Left cardiac atrium (tissue), 4 donors: ENCODE results near the gene RS1. TPM values are rescaled to one million over a fixed set of nuclear protein-coding genes. Genes with fewer than 3 reads are reported as not detected.

Experiments
- ATAC-seq, 2 donors: fragments of 200-7000 bp; cut with Tn5 transposase; one replicate each; pipeline ENCODE4 v1.9.1; 2020; ENCODE audit warnings: mild to moderate bottlenecking in 2 of 2, moderate library complexity in 2 of 2
- DNase-seq: peaks from one replicate; pipeline ENCODE4 v3.0.0-alpha.2; 2020
- intact Hi-C, 2 donors: fragments of 100-400 bp; cut with DNase I; formaldehyde crosslinking; loops; one replicate each; pipeline versions ENCODE4 v1.14.1 to v1.15.1; 2022 to 2023
- total RNA-seq, 2 donors: library from RNA; stranded (reverse); fragmentation: NEBNext Ultra II Directional; extraction: Animal tissue kit (Norgen Biotek cat#: 25700); gene quantifications; one replicate each; pipeline ENCODE4 v1.2.1, GENCODE V29; 2021
- donor health status: DM: no; HTN: yes; CAD: no.
- donor health status: DM: no; HTN: yes; CAD: no; lungs with severe emphysema.
- donor health status: DM: yes; HTN: yes; CAD: no.
- donor health status: Dilated cardiomyopathy.

RS1 gene
- total RNA-seq, 2 donors from 2014 or later = not detected

- intact Hi-C loops = no loop called here
- DNase-seq = no peak
- ATAC-seq = no peak
Observed at GRCh38 chrX:18619288-18619687, 52.6 kb downstream of the RS1 start.

GRCh38 chrX:18617407-18617750, 54.5 kb downstream of the RS1 start:
- intact Hi-C loops = no loop called here
- DNase-seq (no peak), ATAC-seq (no peak)

DNA sequence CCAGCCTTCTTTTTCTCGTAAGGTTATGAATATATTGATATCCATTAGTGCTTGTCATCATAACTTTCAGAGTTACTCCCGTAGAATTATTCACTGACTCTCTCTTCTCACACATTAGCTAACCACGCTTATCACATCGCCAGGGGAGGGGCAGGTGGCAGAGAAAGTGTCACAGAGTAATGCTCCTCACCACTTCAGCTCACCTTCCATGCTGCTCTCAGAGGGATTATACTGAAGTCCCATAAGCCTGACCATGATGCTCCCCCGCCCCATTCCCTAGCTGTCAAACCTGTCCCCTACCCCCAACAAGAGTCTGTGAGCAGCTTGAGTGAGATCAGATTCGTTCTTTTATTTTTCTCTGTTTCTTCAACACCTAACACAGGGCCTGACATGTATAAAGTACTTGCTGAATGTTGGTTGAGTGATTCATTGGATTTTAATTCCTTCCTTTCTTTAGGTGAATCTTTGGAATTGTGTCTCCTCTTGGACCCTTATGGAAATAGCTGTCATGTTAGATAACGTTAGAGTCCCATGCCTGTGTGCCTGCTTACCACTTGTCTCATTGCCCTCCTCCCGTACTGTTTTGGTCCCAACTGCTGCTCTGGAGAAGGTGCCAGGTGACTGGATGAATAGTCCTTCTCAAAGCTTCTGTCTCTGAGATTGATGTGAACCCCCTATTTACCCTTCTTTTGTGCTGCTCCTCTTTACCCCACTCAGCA, 55.1 kb downstream of the RS1 start:
- DNase-seq (no peak), ATAC-seq (no peak)
- intact Hi-C loops = no loop called here

- DNase-seq (no peak), ATAC-seq (no peak)
- intact Hi-C loops = no loop called here
Observed at GRCh38 chrX:18613930-18614639, 57.8 kb downstream of the RS1 start.

- no peak for DNase-seq
- intact Hi-C loops = no loop called here
- ATAC-seq = no peak
Observed at GRCh38 chrX:18607966-18608365, 63.9 kb downstream of the RS1 start.

DNA sequence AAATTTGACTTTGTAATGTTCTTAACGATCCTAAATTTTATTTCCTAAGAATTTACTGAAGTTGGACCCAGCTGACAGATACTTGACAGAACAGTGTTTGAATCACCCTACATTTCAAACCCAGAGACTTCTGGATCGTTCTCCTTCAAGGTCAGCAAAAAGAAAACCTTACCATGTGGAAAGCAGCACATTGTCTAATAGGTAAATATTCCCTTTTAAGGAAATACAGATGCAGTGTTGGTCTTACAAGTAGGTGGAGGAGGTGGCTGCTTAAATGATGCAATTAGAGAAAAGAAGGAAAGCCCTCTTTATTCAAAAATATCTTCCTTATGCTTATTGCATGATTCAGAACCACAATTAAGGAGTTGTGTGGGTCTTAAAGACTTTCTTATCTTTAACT, 73.5 kb downstream of the RS1 start:
- intact Hi-C loops = loop anchor here in 1 of 2 donors (10.0 kb wide), 1 partner anchor 174 kb away; the partner anchor contains the start of gene CDKL5
- no peak for DNase-seq
- ATAC-seq = no peak

DNA sequence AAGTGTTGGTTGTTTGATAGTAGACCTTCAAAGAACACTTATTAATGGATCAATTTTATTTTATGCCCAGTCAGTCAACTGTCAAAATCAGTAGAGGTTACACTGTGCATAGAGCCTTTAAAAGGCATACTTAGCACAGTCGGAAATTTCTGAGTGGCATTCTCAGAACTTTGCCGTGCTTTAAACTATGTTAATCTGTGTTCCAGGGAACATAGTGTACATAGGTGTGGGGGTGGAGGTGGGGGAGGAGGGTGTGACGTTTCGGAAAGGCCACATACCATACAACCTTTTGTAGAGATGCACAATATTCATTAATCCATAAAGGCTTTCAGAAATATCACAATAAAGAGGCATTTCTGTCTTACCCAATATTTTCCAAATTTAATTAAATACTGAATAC, 75.8 kb downstream of the RS1 start:
- DNase-seq (no peak), ATAC-seq (no peak)
- intact Hi-C loops = loop anchor here in 1 of 2 donors (10.0 kb wide), 1 partner anchor 171 kb away; the partner anchor contains the start of gene CDKL5

DNA sequence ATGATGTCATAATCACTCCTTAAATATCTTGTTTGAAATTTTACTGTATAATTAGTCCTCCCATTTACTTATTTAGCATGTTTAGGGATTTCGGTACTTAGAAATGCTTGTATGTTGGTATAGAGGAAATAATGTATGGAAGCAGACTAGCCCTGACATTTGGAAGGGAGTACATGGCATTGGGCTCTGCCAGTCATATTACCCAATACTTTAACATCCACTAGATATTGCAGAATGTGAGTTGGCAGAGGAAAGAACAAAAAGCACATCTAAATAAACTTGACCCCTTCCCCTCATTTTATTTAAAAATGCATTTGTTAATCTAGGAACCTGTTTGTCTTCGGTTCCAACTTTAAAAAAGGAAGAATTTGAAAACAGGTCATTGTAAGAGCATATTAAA, 77.8 kb downstream of the RS1 start:
- ATAC-seq = no peak
- DNase-seq = no peak
- intact Hi-C loops = loop anchor here in 1 of 2 donors (10.0 kb wide), 1 partner anchor 169 kb away; the partner anchor contains the start of gene CDKL5

DNA sequence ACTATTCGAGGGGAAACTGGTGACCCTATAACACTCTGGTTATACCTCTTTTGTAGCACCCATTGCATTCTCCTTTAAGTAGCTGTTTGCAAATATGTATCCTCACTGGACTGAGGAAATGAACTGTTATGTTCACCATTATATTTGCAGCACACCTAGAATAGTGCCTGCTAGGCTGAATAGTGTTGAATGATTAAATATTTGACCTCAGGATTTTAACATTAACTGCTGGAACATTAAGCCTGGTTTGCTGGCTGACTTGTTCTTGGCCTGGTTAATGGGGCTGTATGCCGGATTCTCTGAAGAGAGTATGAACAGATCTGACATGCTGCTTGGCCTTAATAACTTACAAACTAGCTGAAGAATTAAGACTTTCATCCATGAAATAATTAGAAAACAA, 80.1 kb downstream of the RS1 start:
- intact Hi-C loops = loop anchor here in 1 of 2 donors (10.0 kb wide), 1 partner anchor 167 kb away; the partner anchor contains the start of gene CDKL5

More for the DNA sequence above, 80.1 kb downstream of the RS1 start:
- DNase-seq (no peak), ATAC-seq (no peak)

Other genes starting within 250 kb of the RS1 start
- gene CDKL5, start 246.5 kb downstream of the RS1 start, total RNA-seq = 1 to 10 TPM; 8.1 to 8.3 TPM
- 1 to 10 TPM in 1 of 2 donors, under 1 TPM in 1; 0.09 to 1.4 TPM for gene PPEF1, start 35.5 kb upstream of the RS1 start, total RNA-seq